Adrenal gland (tissue), 5 donors: ENCODE data around the gene LRBA.

Experiments
- CTCF ChIP-seq, 6 experiments: fragments of 450-650 bp in 4 of 6; fragments of 200-600 bp in 2 of 6; sonication (generic) in 1 of 6; IDR thresholded peaks; 1 replicate in 5 of 6; 2 replicates in 1 of 6; pipeline versions ENCODE4 v1.5.1 to v1.8.0; 2016 to 2021; ENCODE audit warnings: antibody characterized with exemption in 6 of 6, mild to moderate bottlenecking in 2 of 6, moderate library complexity in 1 of 6
- POLR2A ChIP-seq, 2 donors: fragments of 450-650 bp; IDR thresholded peaks; one replicate each; pipeline ENCODE4 v1.6.1; 2017; ENCODE audit warnings: antibody characterized with exemption in 2 of 2, mild to moderate bottlenecking in 2 of 2, moderate library complexity in 1 of 2
- donor health status: DM: no; HTN: no; CAD: no.

- no peak for TF ChIP-seq POLR2A (IDR thresholded peaks at IDR 0.05)
- TF ChIP-seq CTCF (IDR thresholded peaks at IDR 0.05) = no peak
These were observed 31.5 kb upstream of the LRBA start for GRCh38 chr4:151046609-151047008.
